ENCODE measurements around the gene YPEL5. TPM values are rescaled to one million over a fixed set of nuclear protein-coding genes. Genes with fewer than 3 reads are reported as not detected.

Gene YPEL5
- total RNA-seq, 1 donor from 2014 or later, result 83.5 TPM

DNA sequence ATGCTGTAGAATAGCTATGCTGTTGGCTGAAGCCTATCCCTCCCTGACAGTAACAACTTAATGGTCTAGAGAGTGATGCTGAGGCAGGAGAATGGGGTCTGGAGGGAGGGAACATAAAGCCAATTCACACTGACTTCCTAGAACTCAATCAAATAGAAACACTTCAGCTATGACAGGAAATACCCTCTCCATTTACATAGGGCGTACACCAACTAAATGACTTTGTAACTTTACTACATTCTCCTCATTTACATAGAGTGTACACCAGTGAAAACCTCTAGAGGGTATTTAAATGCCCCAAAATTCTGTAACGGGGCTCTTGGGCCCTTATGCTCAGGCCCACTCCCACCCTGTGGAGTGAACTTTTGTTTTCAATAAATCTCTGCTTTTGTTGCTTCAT is 41.5 kb downstream of the YPEL5 start:
- Histone ChIP-seq H3K27ac (no peak overlapping the region), H3K27me3 (no peaks in the 10 kb centered on the region), H3K36me3 (no peaks in the 10 kb centered on the region), H3K4me3 (no peak overlapping the region), H3K4me1 (no peaks in the 10 kb centered on the region), H3K9me3 (no peaks in the 10 kb centered on the region)
- TF ChIP-seq POLR2A (IDR thresholded peaks at IDR 0.05) (no peak), POLR2AphosphoS5 (IDR thresholded peaks at IDR 0.05; ENCODE audit: insufficient read depth in 1 of 2, low read depth in 1 of 2) (no peak), CTCF (IDR thresholded peaks at IDR 0.05) (no peak)
- DNase-seq (ENCODE audit: extremely low spot score in 2 of 2), result no peak
- intact Hi-C loops (cut with DNase I), result no loop called here

DNA sequence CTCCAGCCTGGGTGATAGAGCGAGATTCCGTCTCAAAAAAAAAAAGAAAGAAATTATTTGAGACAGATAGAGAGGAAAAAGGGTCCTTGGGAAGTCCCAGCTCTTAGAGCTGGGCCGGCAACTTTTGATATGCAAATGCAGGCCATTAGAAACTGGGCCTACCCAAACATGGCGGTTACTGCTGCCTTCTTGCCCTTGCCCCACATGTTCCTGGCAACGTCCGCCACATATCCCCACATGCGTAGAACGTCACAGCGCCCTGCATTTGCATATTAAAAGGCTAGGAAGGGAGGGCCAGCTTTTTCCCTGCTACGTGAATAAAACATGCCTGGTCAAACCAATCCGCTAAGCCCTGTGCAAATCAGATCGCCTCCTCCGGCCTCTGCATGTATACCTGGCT is 43.8 kb downstream of the YPEL5 start:
- Histone ChIP-seq H3K4me3 (no peak overlapping the region), H3K4me1 (no peaks in the 10 kb centered on the region), H3K27ac (no peak overlapping the region), H3K9me3 (no peaks in the 10 kb centered on the region), H3K36me3 (no peaks in the 10 kb centered on the region), H3K27me3 (no peaks in the 10 kb centered on the region)
- DNase-seq (ENCODE audit: extremely low spot score in 2 of 2), result no peak
- no peak for TF ChIP-seq POLR2A (IDR thresholded peaks at IDR 0.05)
- TF ChIP-seq CTCF (IDR thresholded peaks at IDR 0.05), result no peak
- no peak for TF ChIP-seq POLR2AphosphoS5 (IDR thresholded peaks at IDR 0.05; ENCODE audit: insufficient read depth in 1 of 2, low read depth in 1 of 2)
- intact Hi-C loops (cut with DNase I), result no loop called here

DNA sequence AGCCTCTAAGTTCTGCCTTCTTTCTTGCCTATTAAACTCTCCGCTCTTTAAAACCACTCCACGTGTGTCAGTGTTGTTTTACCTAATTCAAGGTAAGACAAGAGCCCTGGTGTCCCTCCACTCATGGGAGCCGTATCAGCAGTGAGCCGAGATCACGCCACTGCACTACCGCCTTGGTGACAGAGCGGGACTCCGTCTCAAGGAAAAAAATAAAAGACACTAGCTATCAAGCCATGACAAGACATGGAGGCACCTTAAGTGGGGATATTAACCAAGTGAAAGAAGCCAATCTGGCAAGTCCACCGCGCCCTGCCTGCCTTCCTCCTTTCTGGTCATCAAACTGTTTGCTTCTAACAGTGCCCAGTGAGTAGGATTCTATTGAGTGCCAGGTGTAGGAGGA is 44.3 kb downstream of the YPEL5 start:
- TF ChIP-seq CTCF (IDR thresholded peaks at IDR 0.05) (no peak), POLR2AphosphoS5 (IDR thresholded peaks at IDR 0.05; ENCODE audit: insufficient read depth in 1 of 2, low read depth in 1 of 2) (no peak), POLR2A (IDR thresholded peaks at IDR 0.05) (no peak)
- H3K27ac ChIP-seq, result no peak overlapping the region
- intact Hi-C loops (cut with DNase I), result no loop called here
- DNase-seq (ENCODE audit: extremely low spot score in 2 of 2), result no peak
- no peaks in the 10 kb centered on the region for H3K9me3 ChIP-seq
- no peaks in the 10 kb centered on the region for H3K36me3 ChIP-seq
- no peak overlapping the region for H3K4me3 ChIP-seq
- no peaks in the 10 kb centered on the region for H3K4me1 ChIP-seq
- H3K27me3 ChIP-seq, result no peaks in the 10 kb centered on the region

GRCh38 chr2:30191819-30192271 is 45.0 kb downstream of the YPEL5 start:
- DNase-seq (ENCODE audit: extremely low spot score in 2 of 2), result no peak
- no peaks in the 10 kb centered on the region for H3K36me3 ChIP-seq
- H3K27ac ChIP-seq, result no peak overlapping the region
- intact Hi-C loops (cut with DNase I), result no loop called here
- TF ChIP-seq POLR2A (IDR thresholded peaks at IDR 0.05) (no peak), POLR2AphosphoS5 (IDR thresholded peaks at IDR 0.05; ENCODE audit: insufficient read depth in 1 of 2, low read depth in 1 of 2) (no peak), CTCF (IDR thresholded peaks at IDR 0.05) (no peak)
- no peaks in the 10 kb centered on the region for H3K4me1 ChIP-seq
- no peak overlapping the region for H3K4me3 ChIP-seq
- no peaks in the 10 kb centered on the region for H3K27me3 ChIP-seq
- H3K9me3 ChIP-seq, result no peaks in the 10 kb centered on the region

- Histone ChIP-seq H3K36me3 (no peaks in the 10 kb centered on the region), H3K27ac (no peak overlapping the region), H3K9me3 (no peaks in the 10 kb centered on the region), H3K27me3 (no peaks in the 10 kb centered on the region), H3K4me1 (no peaks in the 10 kb centered on the region), H3K4me3 (no peak overlapping the region)
- intact Hi-C loops (cut with DNase I), result no loop called here
- TF ChIP-seq POLR2A (IDR thresholded peaks at IDR 0.05) (no peak), POLR2AphosphoS5 (IDR thresholded peaks at IDR 0.05; ENCODE audit: insufficient read depth in 1 of 2, low read depth in 1 of 2) (no peak), CTCF (IDR thresholded peaks at IDR 0.05) (no peak)
- DNase-seq (ENCODE audit: extremely low spot score in 2 of 2), result no peak
Observed at GRCh38 chr2:30192314-30192713, 45.5 kb downstream of the YPEL5 start.

All from vagina (tissue), 2 donors.